GM18909 (cell line): ENCODE data around the gene ACSF3.

Experiments used
- ATAC-seq: cut with Tn5 transposase; IDR thresholded peaks from one replicate; pipeline ENCODE4 v1.9.1; 2021; ENCODE audit warnings: mild to moderate bottlenecking; ENCODE audit not compliant: unreplicated experiment, poor library complexity

ACSF3 gene

DNA sequence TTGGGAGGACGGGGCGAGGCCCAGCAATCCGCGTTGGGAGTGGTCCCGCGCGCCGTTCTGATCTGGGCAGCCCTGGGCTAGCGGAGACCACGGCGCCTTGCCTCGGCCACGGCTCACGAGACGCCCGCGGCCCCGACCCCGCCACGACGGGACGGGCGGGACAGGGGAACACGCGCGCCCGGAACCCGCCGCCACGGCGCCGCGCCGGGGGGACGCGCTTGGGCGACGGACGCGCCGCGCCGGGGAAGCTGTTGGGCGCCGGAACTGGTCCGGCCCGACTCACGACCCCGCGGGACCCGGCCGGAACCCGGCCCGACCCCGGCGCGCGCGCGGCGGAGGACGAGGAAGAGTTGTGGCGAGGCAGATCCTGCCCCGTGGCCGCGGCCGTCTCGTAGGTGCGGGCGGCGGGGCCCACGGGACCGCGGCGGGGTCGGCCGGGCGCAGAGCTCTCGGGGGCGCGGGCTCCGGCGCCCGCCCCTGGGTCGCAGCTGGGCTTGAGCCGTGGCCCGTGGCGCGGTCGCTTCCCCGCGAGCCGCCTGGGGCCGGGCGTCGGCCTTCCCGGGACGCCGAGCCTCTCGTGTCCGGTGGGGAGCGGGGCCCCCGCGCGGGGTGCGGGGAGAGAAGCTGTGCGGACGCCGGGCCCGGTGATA, at the start of gene ACSF3:
TSS of gene ACSF3 (plus strand) at position 251 of the 650 bp plus-strand sequence. CDS start 6,830 bp downstream, outside the sequence.
- peak; percentile 63 for ATAC-seq

GRCh38 chr16:89044418-89045180, 49.1 kb upstream of the ACSF3 start:
- no peak for ATAC-seq

- no peak for ATAC-seq
Observed at GRCh38 chr16:89045181-89045815, 48.4 kb upstream of the ACSF3 start.

- ATAC-seq, result no peak
Observed at GRCh38 chr16:89045881-89046280, 47.8 kb upstream of the ACSF3 start.

DNA sequence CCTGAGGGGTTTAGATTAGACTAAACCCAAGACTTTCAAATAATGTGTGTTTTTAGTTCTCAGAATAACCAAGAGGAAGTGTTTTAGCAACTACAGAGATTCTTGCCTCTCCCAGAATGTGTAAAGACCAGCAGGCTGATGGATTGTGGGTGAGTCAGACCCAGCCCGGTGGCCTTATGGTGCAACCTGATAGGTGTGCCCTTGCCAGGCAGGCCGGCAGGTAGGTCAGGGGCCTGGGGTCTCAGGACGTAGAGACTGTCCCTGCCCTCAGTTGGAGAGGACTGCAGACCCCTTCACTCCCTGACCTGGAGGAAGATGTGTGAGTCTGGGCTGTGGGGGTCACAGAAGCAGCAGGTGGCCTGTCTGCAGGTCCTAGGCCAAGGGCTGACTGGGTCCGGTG, 47.2 kb upstream of the ACSF3 start:
- no peak for ATAC-seq

GRCh38 chr16:89047331-89048089, 46.1 kb upstream of the ACSF3 start:
- no peak for ATAC-seq

DNA sequence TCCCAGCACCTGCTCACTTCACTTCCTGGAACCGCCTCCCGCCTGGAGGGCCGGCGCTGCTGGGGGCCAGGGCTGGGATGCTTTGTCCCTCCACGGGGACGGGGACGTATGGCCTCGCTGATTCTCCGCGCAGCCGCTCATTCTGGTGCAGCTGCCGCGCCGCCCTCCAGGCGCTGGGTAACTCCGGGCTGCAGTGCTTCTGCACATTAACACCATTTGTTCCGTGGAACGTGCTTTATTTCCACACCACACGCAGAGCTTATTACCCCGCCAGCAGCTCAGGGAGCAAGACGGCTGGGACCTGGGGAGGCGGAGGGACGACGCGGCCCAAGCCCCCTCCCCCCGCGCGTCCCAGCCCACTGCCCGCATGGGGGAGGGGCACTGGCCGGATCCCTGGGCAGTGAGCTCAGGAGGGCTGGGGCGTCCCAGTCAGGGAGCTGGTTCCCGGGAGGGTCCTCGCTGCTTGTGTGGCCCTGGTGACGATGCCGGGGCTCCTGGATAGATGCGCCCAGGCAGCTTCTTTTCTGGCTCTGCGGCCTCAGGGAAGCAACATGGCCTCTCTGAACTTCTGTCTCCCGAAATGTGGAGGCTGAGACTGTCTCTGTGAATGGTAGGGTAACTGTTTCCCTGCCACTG, 45.4 kb upstream of the ACSF3 start:
- no peak for ATAC-seq

GRCh38 chr16:89048871-89049422, 44.7 kb upstream of the ACSF3 start:
- no peak for ATAC-seq

- ATAC-seq, result no peak
Observed at GRCh38 chr16:89049484-89050118, 44.1 kb upstream of the ACSF3 start.

GRCh38 chr16:89050119-89050867, 43.4 kb upstream of the ACSF3 start:
- no peak for ATAC-seq

DNA sequence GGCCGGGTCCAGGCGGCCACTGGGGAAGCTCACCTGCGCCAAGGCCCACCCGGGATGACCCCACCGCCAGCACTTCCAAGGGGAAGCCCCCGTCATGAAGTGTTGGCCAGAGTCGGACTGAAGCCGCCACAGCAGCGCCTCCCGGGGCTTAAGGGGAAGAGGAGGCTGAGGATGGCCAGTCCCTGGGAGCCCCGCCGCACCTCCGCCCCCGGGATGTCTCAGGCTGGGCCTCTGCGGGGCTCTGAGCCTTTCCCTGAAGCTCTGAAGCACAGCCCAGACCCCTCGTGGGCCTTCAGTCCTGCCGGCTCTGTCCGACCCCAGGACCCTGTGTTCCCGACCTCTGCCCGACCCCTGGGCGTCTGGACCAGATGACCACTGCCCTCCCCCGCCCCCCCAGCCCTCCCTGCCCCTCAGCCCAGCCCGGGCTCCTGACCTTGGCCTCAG, 42.8 kb upstream of the ACSF3 start:
- no peak for ATAC-seq

DNA sequence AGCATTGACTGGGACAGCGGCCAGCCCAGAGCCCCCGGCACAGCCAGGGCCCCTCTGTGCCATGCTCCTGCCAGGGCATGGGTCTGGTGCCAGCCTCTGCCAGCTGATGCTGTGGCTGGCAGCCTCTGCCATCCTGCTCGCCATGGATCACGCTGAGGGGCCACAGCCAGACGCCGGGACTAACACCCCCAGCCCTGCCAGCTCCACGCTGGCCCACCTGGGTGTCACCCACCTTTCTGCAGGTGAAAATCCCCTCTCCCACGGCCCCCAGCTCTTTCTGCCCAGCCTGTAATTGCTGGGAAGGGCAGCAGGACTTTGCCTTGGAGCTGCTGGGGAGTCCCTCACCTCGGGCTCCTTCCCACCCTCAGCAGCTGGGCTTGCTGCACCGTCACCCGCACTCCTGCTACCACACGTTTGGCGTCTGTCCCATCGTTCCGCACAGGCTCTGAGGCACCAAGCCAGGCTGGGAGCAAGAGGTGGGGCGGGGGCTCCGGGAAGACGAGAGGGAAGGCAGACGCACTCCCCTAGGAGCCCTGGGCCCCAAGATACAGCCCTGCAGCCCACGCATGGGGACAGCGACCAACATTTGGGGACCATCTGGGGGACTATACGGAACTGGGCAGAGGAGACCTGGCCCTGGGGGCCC, 42.0 kb upstream of the ACSF3 start:
- no peak for ATAC-seq

DNA sequence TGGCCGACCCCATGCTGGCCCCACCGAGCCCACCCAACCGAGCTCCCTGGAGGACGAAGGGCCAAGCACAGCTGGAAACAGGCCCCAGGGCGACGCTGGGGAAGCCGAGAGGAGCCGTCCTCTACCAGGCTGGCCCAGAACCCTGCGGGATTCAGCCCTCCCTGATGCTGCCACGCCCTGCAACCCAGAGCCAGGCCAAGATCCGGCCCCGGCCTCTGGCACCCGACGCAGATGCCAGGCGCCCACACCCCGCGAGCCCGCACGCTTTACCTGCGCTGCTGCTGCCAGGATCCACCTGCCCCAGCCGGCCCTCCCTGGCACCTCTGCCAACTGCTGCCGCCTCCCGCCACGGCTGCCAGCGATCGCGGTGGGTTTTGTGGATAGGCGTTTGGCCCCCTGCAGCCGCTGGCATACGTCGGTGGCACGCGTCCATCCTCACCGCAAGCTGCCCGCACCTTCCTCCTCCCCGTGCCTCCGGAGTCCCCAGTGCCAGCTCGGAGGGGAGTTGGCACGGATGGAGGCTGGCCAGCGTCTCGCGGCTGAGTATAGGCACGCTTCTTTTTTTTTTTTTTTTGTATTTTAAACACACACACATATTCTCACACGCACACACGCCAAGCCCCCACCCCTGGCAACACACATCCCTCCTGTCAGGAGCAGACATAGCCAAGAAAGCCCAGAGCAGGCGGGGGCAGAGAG, 41.3 kb upstream of the ACSF3 start:
- no peak for ATAC-seq

GRCh38 chr16:89052890-89053724, 40.5 kb upstream of the ACSF3 start:
- no peak for ATAC-seq

DNA sequence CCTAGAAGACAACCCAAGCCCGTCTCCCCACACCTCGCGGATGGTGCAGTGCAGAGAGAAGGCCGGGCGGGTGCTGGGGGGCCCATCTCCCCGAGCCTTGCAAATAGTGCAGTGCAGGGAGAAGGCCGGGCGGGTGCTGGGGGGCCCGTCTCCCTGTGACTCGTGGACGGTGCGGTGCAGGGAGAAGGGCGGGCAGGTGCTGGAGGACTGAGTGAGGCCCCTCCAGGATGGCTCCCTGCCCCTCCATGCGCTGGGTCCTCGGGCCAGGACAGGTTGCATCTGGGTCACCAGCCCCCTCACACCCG, 40.0 kb upstream of the ACSF3 start:
- no peak for ATAC-seq

- no peak for ATAC-seq
Observed at GRCh38 chr16:89054261-89054661, 39.4 kb upstream of the ACSF3 start.

GRCh38 chr16:89054714-89055113, 38.9 kb upstream of the ACSF3 start:
- no peak for ATAC-seq
